Dedifferentiated amniotic fluid mesenchymal stem cell (primary cell): ENCODE results near the gene ARMC6.

Source experiments
- DNase-seq: peaks from one replicate; pipeline ENCODE4 v3.0.0-alpha.2; 2016; ENCODE audit errors: extremely low spot score

Gene ARMC6

GRCh38 chr19:19033426-19034203 is at the start of gene ARMC6, which contains the start of gene SUGP2:
ARMC6 (plus strand) TSS chr19:19033603; CDS start chr19:19034210, 607 bp downstream.
SUGP2 (minus strand) TSS chr19:19033517; CDS start chr19:19031071, 2,446 bp downstream.
- peak; percentile 66 for DNase-seq

- no peak for DNase-seq
Measured at GRCh38 chr19:18984251-18984650, 49.2 kb upstream of the ARMC6 start.

GRCh38 chr19:18985257-18985656 is 48.1 kb upstream of the ARMC6 start:
- DNase-seq, result no peak

GRCh38 chr19:18987456-18987855 is 45.9 kb upstream of the ARMC6 start:
- no peak for DNase-seq

GRCh38 chr19:18989316-18989715 is 44.1 kb upstream of the ARMC6 start:
- no peak for DNase-seq

- no peak for DNase-seq
Measured at GRCh38 chr19:18990128-18990708, 43.2 kb upstream of the ARMC6 start.

GRCh38 chr19:18991006-18991405 is 42.4 kb upstream of the ARMC6 start:
- no peak for DNase-seq

- no peak for DNase-seq
Measured at GRCh38 chr19:18991468-18991867, 41.9 kb upstream of the ARMC6 start.

GRCh38 chr19:18992696-18993095 is 40.7 kb upstream of the ARMC6 start:
- no peak for DNase-seq

- DNase-seq, result no peak
Measured at GRCh38 chr19:18993115-18993514, 40.3 kb upstream of the ARMC6 start.

GRCh38 chr19:18995804-18996241 is 37.6 kb upstream of the ARMC6 start:
- DNase-seq, result peak; percentile 85

- DNase-seq, result no peak
Measured at GRCh38 chr19:18996351-18996750, 37.1 kb upstream of the ARMC6 start.

GRCh38 chr19:18996796-18997394 is 36.5 kb upstream of the ARMC6 start:
- DNase-seq, result no peak

GRCh38 chr19:18998276-18998675 is 35.1 kb upstream of the ARMC6 start:
- DNase-seq, result no peak

GRCh38 chr19:18999016-18999758 is 34.2 kb upstream of the ARMC6 start:
- no peak for DNase-seq

- no peak for DNase-seq
Measured at GRCh38 chr19:18999896-19000620, 33.3 kb upstream of the ARMC6 start.

GRCh38 chr19:19004144-19004543 is 29.3 kb upstream of the ARMC6 start:
- DNase-seq, result no peak

- no peak for DNase-seq
Measured at GRCh38 chr19:19006213-19006612, 27.2 kb upstream of the ARMC6 start.

GRCh38 chr19:19009951-19010350 is 23.5 kb upstream of the ARMC6 start:
- DNase-seq, result no peak

GRCh38 chr19:19010551-19010950 is 22.9 kb upstream of the ARMC6 start:
- no peak for DNase-seq

GRCh38 chr19:19021115-19021514 is 12.3 kb upstream of the ARMC6 start:
- peak; percentile 29 for DNase-seq
